DND-41 (cell line): ENCODE results near the gene AGMO.

ENCODE experiments used
- EZH2 ChIP-seq: IDR thresholded peaks from 3 replicates; pipeline ENCODE4 v1.6.1; 2012; ENCODE audit warnings: borderline replicate concordance, low read depth, mild to moderate bottlenecking, moderate library complexity, low read length, inconsistent platforms; ENCODE audit not compliant: severe bottlenecking
- TF ChIP-seq, protein P1 (sequence below): IDR thresholded peaks from 2 replicates; pipeline ENCODE4 v1.5.1; 2012; ENCODE audit warnings: borderline replicate concordance, low read length, moderate library complexity, mild to moderate bottlenecking; ENCODE audit not compliant: poor library complexity, severe bottlenecking; ENCODE audit errors: extremely low read depth

DNA sequence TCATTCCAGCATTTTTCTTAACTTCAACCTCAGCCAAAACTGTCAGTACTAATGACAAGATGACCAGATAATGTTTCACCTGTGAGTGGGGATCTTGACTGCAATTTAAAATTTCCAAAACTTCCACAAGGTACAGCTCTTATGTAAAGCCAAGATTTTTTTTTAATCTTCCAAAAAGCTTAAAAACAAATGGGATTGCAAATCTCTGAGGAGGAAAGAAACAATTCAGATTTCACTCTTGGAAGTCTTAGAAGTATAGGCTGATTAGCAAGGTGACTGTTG lies 90.2 kb downstream of the AGMO start:
- TF ChIP-seq, protein P1, sequence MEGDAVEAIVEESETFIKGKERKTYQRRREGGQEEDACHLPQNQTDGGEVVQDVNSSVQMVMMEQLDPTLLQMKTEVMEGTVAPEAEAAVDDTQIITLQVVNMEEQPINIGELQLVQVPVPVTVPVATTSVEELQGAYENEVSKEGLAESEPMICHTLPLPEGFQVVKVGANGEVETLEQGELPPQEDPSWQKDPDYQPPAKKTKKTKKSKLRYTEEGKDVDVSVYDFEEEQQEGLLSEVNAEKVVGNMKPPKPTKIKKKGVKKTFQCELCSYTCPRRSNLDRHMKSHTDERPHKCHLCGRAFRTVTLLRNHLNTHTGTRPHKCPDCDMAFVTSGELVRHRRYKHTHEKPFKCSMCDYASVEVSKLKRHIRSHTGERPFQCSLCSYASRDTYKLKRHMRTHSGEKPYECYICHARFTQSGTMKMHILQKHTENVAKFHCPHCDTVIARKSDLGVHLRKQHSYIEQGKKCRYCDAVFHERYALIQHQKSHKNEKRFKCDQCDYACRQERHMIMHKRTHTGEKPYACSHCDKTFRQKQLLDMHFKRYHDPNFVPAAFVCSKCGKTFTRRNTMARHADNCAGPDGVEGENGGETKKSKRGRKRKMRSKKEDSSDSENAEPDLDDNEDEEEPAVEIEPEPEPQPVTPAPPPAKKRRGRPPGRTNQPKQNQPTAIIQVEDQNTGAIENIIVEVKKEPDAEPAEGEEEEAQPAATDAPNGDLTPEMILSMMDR, result no peak
- no peak for TF ChIP-seq EZH2
